Prostate gland (tissue), 2 donors: Measurements from ENCODE around the gene ADAMTS12. TPM values are rescaled to one million over a fixed set of nuclear protein-coding genes. Genes with fewer than 3 reads are reported as not detected.

ENCODE experiments used
- DNase-seq: peaks from one replicate; pipeline ENCODE4 v3.0.0-alpha.2; 2019; ENCODE audit warnings: low spot score
- H3K27ac ChIP-seq, 2 donors: fragments of 200-600 bp; sonication (generic); 2 replicates each; pipeline ENCODE4 v1.5.1; 2017 to 2019
- H3K27me3 ChIP-seq: fragments of 200-600 bp; sonication (generic); replicated peaks from 2 replicates; pipeline ENCODE4 v1.5.1; 2019; ENCODE audit not compliant: insufficient read depth
- H3K36me3 ChIP-seq, 2 donors: fragments of 200-600 bp; sonication (generic); 1 replicate in 1 of 2; 2 replicates in 1 of 2; pipeline versions ENCODE4 v1.5.1 to v1.8.1; 2017 to 2019
- H3K4me1 ChIP-seq: fragments of 200-600 bp; sonication (generic); replicated peaks from 2 replicates; pipeline ENCODE4 v1.5.1; 2019
- H3K4me3 ChIP-seq, 2 donors: fragments of 200-600 bp; sonication (generic); 2 replicates each; pipeline ENCODE4 v1.5.1; 2017 to 2019
- H3K9me3 ChIP-seq: fragments of 200-600 bp; sonication (generic); 2 replicates; pipeline ENCODE4 v1.5.1; 2017
- POLR2A ChIP-seq: fragments of 450-650 bp; IDR thresholded peaks from one replicate; pipeline ENCODE4 v1.6.1; 2016; ENCODE audit warnings: antibody characterized with exemption, mild to moderate bottlenecking
- POLR2AphosphoS5 ChIP-seq: sonication (generic); formaldehyde crosslinking; IDR thresholded peaks from one replicate; pipeline ENCODE4 v1.6.1; 2017; ENCODE audit warnings: antibody characterized with exemption
- WGBS: methylation state at CpG from one replicate; pipeline ENCODE4 v1.1.5; 2018; 5-methylcytosine and 5-hydroxymethylcytosine counted together
- intact Hi-C: fragments of 100-400 bp; cut with DNase I; formaldehyde crosslinking; loops from one replicate; pipeline ENCODE4 v1.14.2; 2022
- total RNA-seq, 2 donors: library from RNA; depleted of rRNA; stranded (reverse); fragments of >200 nt; gene quantifications; one replicate each; pipeline ENCODE4 v1.1.0, GENCODE V29; 2016
- TF ChIP-seq, protein P1 (sequence below), 4 experiments: fragments of 200-600 bp in 2 of 4; fragments of 450-650 bp in 2 of 4; sonication (generic) in 2 of 4; IDR thresholded peaks; 1 replicate in 3 of 4; 2 replicates in 1 of 4; pipeline ENCODE4 v1.5.1; 2016 to 2019; ENCODE audit warnings: antibody characterized with exemption in 4 of 4, mild to moderate bottlenecking in 2 of 4, moderate library complexity in 2 of 4

The ADAMTS12 gene
- total RNA-seq, 2 donors from 2014 or later = 0.09 to 3.7 TPM

DNA sequence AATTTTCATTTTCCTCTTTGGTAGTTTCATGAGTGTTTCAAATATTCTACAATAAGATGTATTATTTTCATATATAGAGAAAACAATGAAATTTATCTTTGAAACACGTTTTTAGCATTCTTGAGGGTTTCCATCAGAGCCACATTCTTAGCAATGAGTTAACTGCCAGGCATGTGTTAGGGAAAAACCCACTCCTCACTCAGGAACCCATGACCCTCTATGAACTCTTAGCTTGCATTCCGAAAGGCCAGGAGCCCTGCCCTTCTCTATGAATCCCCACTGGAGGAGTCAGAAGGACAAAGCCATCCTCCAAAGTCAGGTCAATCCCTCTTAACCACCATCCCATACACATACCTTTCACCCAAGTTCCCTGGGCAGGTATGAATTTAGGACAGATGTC, 57.5 kb downstream of the ADAMTS12 start:
- H3K27me3 ChIP-seq = no peaks in the 10 kb centered on the region
- H3K4me1 ChIP-seq = no peaks in the 10 kb centered on the region
- 83% methylated on average over 2 of the region's 2 CpGs for WGBS
- H3K9me3 ChIP-seq = no peaks in the 10 kb centered on the region
- DNase-seq = no peak
- H3K36me3 ChIP-seq = no peaks in the 10 kb centered on the region
- H3K27ac ChIP-seq = no peak overlapping the region
- intact Hi-C loops = no loop called here
- H3K4me3 ChIP-seq = no peak overlapping the region
- TF ChIP-seq POLR2A = no peak
- TF ChIP-seq, protein P1, sequence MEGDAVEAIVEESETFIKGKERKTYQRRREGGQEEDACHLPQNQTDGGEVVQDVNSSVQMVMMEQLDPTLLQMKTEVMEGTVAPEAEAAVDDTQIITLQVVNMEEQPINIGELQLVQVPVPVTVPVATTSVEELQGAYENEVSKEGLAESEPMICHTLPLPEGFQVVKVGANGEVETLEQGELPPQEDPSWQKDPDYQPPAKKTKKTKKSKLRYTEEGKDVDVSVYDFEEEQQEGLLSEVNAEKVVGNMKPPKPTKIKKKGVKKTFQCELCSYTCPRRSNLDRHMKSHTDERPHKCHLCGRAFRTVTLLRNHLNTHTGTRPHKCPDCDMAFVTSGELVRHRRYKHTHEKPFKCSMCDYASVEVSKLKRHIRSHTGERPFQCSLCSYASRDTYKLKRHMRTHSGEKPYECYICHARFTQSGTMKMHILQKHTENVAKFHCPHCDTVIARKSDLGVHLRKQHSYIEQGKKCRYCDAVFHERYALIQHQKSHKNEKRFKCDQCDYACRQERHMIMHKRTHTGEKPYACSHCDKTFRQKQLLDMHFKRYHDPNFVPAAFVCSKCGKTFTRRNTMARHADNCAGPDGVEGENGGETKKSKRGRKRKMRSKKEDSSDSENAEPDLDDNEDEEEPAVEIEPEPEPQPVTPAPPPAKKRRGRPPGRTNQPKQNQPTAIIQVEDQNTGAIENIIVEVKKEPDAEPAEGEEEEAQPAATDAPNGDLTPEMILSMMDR (IDR thresholded peaks at IDR 0.05) = no peak
- TF ChIP-seq POLR2AphosphoS5 = no peak

DNA sequence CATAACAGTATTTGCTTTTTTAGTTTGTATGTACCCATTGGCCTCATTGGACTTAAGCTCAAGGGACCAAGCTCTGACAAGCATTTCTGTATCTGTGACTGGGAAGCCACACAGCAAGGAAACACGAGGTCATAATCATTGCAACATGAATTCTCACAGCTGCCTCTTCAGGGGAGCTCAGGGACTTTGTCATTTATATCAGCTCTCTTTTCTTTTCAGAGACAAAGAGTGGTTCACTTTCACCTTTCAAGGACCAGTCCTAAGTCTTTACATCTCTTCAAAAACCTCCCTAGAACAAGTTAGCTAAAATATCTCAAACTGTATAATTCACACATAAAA, 58.6 kb downstream of the ADAMTS12 start:
- H3K4me3 ChIP-seq = no peak overlapping the region
- no peaks in the 10 kb centered on the region for H3K36me3 ChIP-seq
- no peaks in the 10 kb centered on the region for H3K9me3 ChIP-seq
- TF ChIP-seq, protein P1 (IDR thresholded peaks at IDR 0.05) = no peak
- TF ChIP-seq POLR2A (no peak), POLR2AphosphoS5 (no peak)
- intact Hi-C loops = no loop called here
- H3K27ac ChIP-seq = no peak overlapping the region
- H3K27me3 ChIP-seq = no peaks in the 10 kb centered on the region
- 45% methylated on average over 1 of the region's 1 CpG for WGBS
- DNase-seq = no peak
- H3K4me1 ChIP-seq = no peaks in the 10 kb centered on the region

DNA sequence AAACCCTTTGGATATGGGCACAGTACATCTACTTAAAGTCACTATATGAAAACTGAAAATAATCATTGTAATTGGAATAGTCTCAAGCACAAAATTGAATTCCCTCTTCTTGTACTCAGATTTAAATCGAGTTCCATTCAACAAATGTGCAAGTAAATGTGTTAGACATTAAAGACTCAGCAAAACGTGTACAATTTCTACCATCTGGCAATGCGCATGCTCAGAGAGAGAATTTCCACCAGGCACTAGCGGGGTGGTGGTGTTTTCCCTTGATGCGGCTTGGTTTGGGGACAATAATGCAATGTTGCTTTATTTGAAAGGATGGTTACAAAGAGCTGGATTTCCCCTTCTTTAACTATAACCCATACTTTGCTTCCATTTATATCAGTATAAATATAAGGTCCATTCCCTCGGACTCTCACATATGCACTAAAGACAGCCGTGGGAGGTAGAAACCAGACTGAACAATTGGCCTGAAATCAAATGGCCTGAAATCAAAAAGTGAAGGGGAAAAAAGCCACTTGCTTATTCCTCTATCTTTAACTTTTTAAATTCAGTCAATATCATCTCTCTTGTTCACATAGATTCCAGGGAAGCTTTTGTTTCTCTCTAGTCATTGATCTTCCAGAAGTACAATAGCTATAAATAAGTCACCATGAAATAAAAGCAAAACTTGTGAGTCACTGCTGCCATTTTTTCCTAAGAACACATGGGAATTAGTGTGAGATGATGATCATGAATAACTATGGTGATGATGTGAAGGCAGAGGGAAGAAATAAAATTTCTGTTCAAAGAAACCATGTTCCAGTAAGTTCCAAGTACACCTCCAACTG, 59.2 kb downstream of the ADAMTS12 start:
- Histone ChIP-seq H3K27me3 (no peaks in the 10 kb centered on the region), H3K4me3 (no peak overlapping the region), H3K36me3 (no peaks in the 10 kb centered on the region), H3K27ac (no peak overlapping the region), H3K9me3 (no peaks in the 10 kb centered on the region), H3K4me1 (no peaks in the 10 kb centered on the region)
- 83% methylated on average over 7 of the region's 7 CpGs for WGBS
- TF ChIP-seq POLR2AphosphoS5 (no peak), POLR2A (no peak)
- TF ChIP-seq, protein P1 (IDR thresholded peaks at IDR 0.05) = no peak
- DNase-seq = no peak
- intact Hi-C loops = no loop called here

DNA sequence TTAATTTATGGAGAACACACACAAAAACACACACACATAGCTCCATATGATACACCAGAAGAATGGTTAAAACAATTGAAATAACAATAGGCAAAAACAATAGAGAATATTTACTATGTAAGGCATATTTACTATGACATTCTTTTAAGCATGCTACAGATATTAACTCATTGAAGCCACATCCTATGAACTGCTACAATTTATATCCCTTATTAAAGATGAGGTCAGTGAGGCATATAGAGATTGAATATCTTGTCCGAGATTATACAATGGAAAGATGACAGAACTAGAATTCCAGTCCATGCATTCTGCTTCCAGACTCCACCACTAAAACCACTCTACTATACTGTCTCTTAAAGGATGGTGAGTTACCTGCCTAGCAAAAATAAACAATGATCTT, 60.7 kb downstream of the ADAMTS12 start:
- TF ChIP-seq POLR2A (no peak), POLR2AphosphoS5 (no peak)
- TF ChIP-seq, protein P1 (IDR thresholded peaks at IDR 0.05) = no peak
- intact Hi-C loops = no loop called here
- DNase-seq = no peak
- Histone ChIP-seq H3K27me3 (no peaks in the 10 kb centered on the region), H3K4me3 (no peak overlapping the region), H3K36me3 (no peaks in the 10 kb centered on the region), H3K27ac (no peak overlapping the region), H3K4me1 (no peaks in the 10 kb centered on the region), H3K9me3 (no peaks in the 10 kb centered on the region)
- WGBS = 85% methylated on average over 1 of the region's 1 CpG

DNA sequence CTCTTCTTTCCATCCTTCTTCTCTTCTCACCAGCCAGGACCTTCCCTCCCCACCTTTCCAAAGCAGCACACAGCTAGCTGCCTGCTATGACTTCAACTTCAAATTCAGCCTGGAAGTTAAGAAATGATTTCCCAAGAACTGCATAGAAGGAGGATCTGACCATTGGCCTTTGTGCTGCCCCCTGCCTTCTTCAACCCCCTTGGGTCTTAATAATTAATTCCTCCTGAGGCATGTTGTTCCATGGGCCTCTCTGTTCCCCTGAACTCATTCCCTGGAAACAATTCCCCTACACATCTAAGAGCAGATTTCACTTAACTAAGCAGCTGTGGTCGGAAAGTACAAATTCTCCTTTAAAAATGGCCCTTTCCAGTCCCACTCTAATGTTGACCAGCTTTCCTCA, 62.4 kb downstream of the ADAMTS12 start:
- no peaks in the 10 kb centered on the region for H3K9me3 ChIP-seq
- TF ChIP-seq POLR2A (no peak), POLR2AphosphoS5 (no peak)
- TF ChIP-seq, protein P1 (IDR thresholded peaks at IDR 0.05) = no peak
- H3K27ac ChIP-seq = no peak overlapping the region
- no peaks in the 10 kb centered on the region for H3K36me3 ChIP-seq
- WGBS = 83% methylated on average over 1 of the region's 1 CpG
- H3K4me1 ChIP-seq = no peaks in the 10 kb centered on the region
- no peak for DNase-seq
- intact Hi-C loops = no loop called here
- no peak overlapping the region for H3K4me3 ChIP-seq
- no peaks in the 10 kb centered on the region for H3K27me3 ChIP-seq
